Measurements from ENCODE around the gene TAS2R41.
"Not testable (repeated sequence)": the region's sequence is repeated elsewhere in the genome, so short reads cannot be mapped to it uniquely, and the experiment has no call there.

The TAS2R41 gene

DNA sequence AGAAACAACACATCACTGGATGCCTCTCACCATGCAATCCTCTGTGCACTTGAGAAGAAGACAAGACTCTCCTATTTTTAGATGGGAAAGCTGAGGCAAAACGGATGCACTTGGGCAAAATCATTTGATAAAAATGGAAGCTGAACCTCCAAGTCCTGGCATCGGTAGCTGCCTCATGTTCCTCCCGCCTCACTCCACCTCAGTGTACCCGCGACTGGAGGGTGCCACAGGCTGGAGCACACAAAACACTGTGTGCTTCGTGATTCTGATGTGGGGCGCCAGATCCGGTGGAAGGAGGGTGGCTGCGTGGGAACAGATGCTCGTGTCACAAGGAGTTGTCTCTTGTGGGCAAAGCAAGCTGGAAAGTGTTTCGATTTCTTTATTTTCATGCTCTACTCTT is 41.3 kb downstream of the TAS2R41 start:
- no peak for DNase-seq (ENCODE audit: low spot score)

DNA sequence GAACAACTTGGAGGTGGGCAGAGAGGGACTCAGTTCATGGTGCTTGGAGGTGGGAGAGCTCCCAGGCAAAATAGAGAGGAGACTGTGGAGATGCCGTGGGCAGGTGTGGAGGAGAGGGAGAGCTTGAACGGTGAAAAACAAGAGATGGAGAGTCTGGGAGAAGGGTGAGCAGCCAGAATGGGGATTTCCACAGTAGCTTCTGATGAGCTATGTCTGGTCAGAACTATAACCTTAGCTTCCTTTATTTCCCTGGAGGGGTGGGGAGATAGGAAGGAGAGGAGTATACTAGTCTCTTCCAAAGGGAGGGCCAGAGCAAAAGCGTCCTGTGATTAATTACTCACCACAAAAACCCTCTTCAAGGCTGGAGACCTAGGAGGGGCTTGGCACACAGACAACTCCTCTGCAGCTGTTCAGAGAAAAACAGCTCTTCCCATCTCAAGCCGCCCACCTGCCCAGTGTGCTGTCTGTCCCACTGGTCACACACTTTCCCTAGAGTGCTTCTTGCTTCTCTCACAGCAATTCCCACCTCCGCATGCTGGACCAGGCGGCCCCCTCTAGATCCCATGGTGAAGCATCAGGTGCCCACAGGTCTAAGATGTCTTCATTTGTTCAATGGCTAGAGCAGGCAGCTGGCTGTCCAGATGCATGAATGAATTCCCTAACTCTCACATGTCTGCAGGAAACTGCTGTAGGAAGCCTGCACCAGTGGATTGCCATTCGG is 41.9 kb downstream of the TAS2R41 start:
- no peak for DNase-seq (ENCODE audit: low spot score)

DNA sequence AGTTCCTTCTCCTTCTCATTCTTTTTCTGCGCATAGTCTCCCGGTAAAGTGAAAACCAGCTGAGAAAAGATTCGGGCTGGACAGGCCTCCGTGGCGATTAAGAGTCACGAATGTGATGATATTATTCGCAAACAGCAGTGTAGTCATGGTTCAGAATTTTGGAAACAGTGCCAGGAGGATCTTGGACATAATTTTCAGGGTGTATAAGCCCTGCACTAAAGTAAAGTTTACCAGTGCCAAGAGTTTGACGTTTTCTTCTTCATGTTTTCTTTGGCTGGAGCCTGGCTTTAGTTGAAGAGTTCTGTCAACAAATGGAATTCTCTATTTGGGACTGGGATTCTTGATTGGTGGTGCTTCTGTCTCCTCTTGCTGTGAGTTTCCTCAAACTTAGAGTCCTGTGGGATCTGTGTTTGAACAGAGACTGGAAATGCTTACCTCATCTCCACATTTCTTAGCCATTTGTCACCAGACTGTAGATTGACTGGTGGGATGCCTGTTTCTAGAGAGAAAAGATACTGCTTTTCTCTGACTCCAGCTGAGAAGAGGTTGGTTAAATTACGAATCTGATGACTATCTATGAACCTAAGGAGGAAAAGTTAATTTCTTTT is 44.7 kb downstream of the TAS2R41 start:
- not testable (repeated sequence) for DNase-seq (ENCODE audit: low spot score)
